HG03025 (cell line): ENCODE data around the gene SS18L1.

Experiments
- ATAC-seq: cut with Tn5 transposase; IDR thresholded peaks from one replicate; pipeline ENCODE4 v1.9.1; 2021; ENCODE audit warnings: mild to moderate bottlenecking, moderate library complexity; ENCODE audit not compliant: unreplicated experiment, low FRiP score

SS18L1 gene

GRCh38 chr20:62119591-62120364 lies 23.8 kb upstream of the SS18L1 start:
- ATAC-seq, result no peak

GRCh38 chr20:62120365-62120762 lies 23.2 kb upstream of the SS18L1 start:
- no peak for ATAC-seq

- ATAC-seq, result peak; percentile 15
These were observed 22.4 kb upstream of the SS18L1 start for GRCh38 chr20:62120990-62121775.

- ATAC-seq, result peak; percentile 66
These were observed 21.6 kb upstream of the SS18L1 start, which contains the start of gene LSM14B for GRCh38 chr20:62121776-62122653. LSM14B (plus strand) TSS chr20:62122475; CDS start chr20:62122667, 192 bp downstream.

- peak; percentile 6 for ATAC-seq
These were observed 20.7 kb upstream of the SS18L1 start for GRCh38 chr20:62122654-62123449.

GRCh38 chr20:62123450-62124118 lies 20.0 kb upstream of the SS18L1 start:
- no peak for ATAC-seq

- ATAC-seq, result no peak
These were observed 17.4 kb upstream of the SS18L1 start for GRCh38 chr20:62126141-62126540.

GRCh38 chr20:62127799-62128198 lies 15.8 kb upstream of the SS18L1 start:
- no peak for ATAC-seq

- ATAC-seq, result no peak
These were observed 15.1 kb upstream of the SS18L1 start for GRCh38 chr20:62128502-62128901.

- ATAC-seq, result no peak
These were observed 13.6 kb upstream of the SS18L1 start for GRCh38 chr20:62129731-62130531.

GRCh38 chr20:62131560-62132320 lies 11.8 kb upstream of the SS18L1 start:
- no peak for ATAC-seq

GRCh38 chr20:62132421-62132820 lies 11.1 kb upstream of the SS18L1 start:
- ATAC-seq, result no peak

GRCh38 chr20:62133051-62133845 lies 10.3 kb upstream of the SS18L1 start:
- ATAC-seq, result no peak

- no peak for ATAC-seq
These were observed 9.7 kb upstream of the SS18L1 start for GRCh38 chr20:62133864-62134263.

GRCh38 chr20:62134735-62135231 lies 8.8 kb upstream of the SS18L1 start:
- ATAC-seq, result no peak

GRCh38 chr20:62135573-62136266 lies 7.8 kb upstream of the SS18L1 start:
- ATAC-seq, result no peak
